ENCODE measurements around the gene SDE2.
"Not testable (repeated sequence)": the region's sequence is repeated elsewhere in the genome, so short reads cannot be mapped to it uniquely, and the experiment has no call there.

The SDE2 gene

DNA sequence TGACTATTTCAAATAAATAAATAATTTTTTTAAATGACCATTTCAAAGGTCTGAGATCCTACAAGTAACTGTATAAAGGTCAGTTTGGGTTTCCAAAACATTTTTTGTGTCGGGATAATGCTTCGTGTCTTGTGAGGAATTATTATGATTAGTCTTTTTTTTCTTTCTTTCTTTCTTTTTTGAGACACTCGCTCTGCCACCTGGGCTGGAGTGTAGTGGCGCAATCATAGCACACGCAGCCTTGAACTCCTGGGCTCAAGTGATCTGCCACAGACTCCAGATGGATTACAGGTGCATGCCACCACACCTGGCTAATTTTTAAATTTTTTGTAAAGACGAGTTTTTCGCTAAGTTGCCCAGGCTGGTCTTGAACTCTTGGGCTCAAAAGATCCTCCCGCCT is 1.9 kb upstream of the SDE2 start:
- Histone ChIP-seq H3K27ac (no peak overlapping the region), H3K27me3 (replicated peaks) (no peaks in the 10 kb centered on the region), H3K36me3 (replicated peaks) (peaks cover 2% of the 10 kb centered on the region), H3K4me3 (ENCODE audit: low read depth, low read length) (no peak overlapping the region)
- TF ChIP-seq, protein P1, sequence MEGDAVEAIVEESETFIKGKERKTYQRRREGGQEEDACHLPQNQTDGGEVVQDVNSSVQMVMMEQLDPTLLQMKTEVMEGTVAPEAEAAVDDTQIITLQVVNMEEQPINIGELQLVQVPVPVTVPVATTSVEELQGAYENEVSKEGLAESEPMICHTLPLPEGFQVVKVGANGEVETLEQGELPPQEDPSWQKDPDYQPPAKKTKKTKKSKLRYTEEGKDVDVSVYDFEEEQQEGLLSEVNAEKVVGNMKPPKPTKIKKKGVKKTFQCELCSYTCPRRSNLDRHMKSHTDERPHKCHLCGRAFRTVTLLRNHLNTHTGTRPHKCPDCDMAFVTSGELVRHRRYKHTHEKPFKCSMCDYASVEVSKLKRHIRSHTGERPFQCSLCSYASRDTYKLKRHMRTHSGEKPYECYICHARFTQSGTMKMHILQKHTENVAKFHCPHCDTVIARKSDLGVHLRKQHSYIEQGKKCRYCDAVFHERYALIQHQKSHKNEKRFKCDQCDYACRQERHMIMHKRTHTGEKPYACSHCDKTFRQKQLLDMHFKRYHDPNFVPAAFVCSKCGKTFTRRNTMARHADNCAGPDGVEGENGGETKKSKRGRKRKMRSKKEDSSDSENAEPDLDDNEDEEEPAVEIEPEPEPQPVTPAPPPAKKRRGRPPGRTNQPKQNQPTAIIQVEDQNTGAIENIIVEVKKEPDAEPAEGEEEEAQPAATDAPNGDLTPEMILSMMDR (IDR thresholded peaks at IDR 0.05; ENCODE audit: low read depth, low read length, missing control alignments), result no peak
- DNase-seq, result no peak
- in situ Hi-C loops (cut with HindIII; ENCODE audit: low pct_ligation_motif_present, low sequenced_read_pairs), result no loop called here

DNA sequence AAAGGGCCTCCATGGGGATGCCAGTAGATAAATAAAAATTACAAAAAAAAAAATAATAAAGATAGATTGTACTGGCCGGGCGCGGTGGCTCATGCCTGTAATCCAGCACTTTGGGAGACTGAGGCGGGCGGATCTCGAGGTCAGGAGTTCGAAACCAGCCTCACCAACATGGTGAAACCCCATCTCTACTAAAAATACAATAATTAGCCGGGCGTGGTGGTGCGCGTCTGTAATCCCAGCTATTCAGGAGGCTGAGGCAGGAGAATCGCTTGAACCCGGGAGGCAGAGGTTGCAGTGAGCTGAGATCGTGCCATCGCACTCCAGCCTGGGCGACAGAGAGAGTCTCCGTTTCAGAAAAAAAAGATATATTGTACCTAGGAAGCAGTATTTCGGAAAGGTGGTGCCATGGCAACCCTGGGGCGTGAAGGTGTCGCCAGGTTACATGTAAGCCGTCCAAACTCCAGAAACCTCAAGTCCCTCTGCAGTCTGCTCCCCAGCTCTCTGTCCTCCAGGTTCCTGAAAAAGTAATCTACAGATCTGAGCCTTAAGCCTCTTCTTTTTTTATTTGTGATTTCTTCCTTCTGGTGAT is 1.4 kb upstream of the SDE2 start:
- H3K36me3 ChIP-seq (replicated peaks); H3K27me3 ChIP-seq (replicated peaks); H3K4me3 ChIP-seq (ENCODE audit: low read depth, low read length); DNase-seq; H3K27ac ChIP-seq; in situ Hi-C loops (cut with HindIII; ENCODE audit: low pct_ligation_motif_present, low sequenced_read_pairs): not testable (repeated sequence)

DNA sequence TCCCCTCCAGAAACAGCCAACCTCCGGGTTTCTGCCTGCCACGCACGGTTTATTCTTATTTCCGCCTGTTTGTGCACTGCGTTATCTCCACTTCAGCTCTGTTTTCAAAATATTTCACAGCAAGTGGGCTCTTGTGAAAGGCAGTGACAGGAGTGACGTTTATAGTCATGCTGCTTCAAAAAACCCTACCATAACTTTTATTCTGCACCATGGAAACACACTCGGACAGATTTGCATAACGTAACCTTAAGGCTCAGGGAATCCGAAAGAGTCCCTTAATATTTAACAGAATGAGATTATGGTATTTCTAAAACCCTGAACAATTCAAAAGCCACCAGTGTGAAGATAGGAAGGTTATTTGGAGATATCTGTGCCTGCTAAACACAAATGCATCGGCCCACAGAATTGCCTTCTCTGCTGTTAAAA is 782 bp upstream of the SDE2 start:
- peak overlapping the region; percentile 60 for H3K4me3 ChIP-seq (ENCODE audit: low read depth, low read length)
- peaks cover 2% of the 10 kb centered on the region for H3K36me3 ChIP-seq (replicated peaks)
- no peaks in the 10 kb centered on the region for H3K27me3 ChIP-seq (replicated peaks)
- TF ChIP-seq, protein P1 (IDR thresholded peaks at IDR 0.05; ENCODE audit: low read depth, low read length, missing control alignments), result no peak
- peak; percentile 44 for DNase-seq
- in situ Hi-C loops (cut with HindIII; ENCODE audit: low pct_ligation_motif_present, low sequenced_read_pairs), result loop anchor here (25.0 kb wide), 2 partner anchors 188 to 538 kb away; partner anchors contain the start of gene EPHX1
- peak overlapping the region; percentile 94 for H3K27ac ChIP-seq

DNA sequence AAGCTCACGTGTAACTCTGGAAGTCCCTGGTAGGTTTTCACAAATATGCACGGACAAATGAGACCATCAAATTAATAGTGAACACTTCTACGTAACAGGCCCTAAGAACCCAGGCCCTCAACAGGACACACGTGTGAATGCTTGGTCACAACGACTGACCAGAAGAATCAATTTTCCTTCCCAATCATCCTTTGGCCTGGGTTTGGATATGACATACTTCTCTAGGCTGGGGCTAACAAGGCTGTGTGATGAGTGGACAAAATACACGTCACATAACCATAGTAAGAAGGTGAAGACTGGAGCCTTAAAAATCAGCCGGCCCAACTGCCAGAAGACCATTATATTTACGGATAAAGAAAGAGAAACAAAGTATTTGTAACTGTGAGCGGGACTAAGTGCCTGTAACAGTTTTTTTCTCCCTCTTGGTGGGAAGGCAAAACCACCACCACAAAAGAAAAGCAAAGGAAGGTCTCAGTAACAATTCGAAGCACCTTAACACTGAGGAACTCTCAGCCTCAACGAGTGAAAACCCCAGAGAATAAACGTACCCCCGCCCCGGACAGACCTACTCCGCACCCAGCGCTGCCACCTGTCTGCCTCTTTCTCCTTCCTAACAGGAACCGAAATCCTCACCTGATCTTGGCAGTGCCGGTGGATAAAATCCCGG is 450 bp downstream of the SDE2 start:
- DNase-seq, result peak; percentile 22
- Histone ChIP-seq H3K27ac (peak overlapping the region; percentile 94), H3K27me3 (replicated peaks) (no peaks in the 10 kb centered on the region), H3K36me3 (replicated peaks) (peaks cover 11% of the 10 kb centered on the region), H3K4me3 (ENCODE audit: low read depth, low read length) (peak overlapping the region; percentile 95)
- in situ Hi-C loops (cut with HindIII; ENCODE audit: low pct_ligation_motif_present, low sequenced_read_pairs), result loop anchor here (25.0 kb wide), 2 partner anchors 186 to 536 kb away; partner anchors contain the start of gene EPHX1
- TF ChIP-seq, protein P1 (IDR thresholded peaks at IDR 0.05; ENCODE audit: low read depth, low read length, missing control alignments), result no peak

DNA sequence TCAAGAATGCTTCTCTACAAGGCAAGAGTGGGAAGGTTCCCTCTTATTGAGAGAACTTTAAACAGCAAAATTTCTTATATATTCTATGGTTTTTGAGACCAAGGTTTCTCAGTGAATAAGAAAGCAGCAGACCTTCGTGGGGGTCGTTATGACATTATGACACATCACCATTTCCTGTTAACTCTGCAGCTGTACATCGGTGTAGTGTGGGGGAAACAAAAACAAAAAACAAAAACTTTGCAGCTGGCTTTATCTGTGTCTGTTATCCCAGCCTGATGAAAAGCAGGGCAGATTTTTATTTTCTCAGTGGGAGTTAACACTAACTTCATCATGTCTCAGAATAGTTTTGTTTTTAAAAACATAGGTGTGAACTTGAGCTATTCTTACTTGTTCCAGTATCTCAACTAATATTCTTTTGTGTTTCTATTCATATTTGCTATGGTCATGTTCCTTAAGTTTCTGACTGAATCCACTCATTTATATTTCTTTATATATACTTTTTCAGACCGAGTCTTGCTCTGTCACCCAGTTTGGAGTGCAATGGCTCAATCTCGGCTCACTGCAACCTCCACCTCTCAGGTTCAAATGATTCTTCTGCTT is 2.1 kb downstream of the SDE2 start:
- in situ Hi-C loops (cut with HindIII; ENCODE audit: low pct_ligation_motif_present, low sequenced_read_pairs), result loop anchor here (25.0 kb wide), 2 partner anchors 185 to 535 kb away; partner anchors contain the start of gene EPHX1
- peak; percentile 49 for DNase-seq

More for the DNA sequence above, 2.1 kb downstream of the SDE2 start:
- no peak overlapping the region for H3K4me3 ChIP-seq (ENCODE audit: low read depth, low read length)
- peaks cover 15% of the 10 kb centered on the region for H3K36me3 ChIP-seq (replicated peaks)
- H3K27ac ChIP-seq, result peak overlapping the region; percentile 44
- TF ChIP-seq, protein P1 (IDR thresholded peaks at IDR 0.05; ENCODE audit: low read depth, low read length, missing control alignments), result no peak
- no peaks in the 10 kb centered on the region for H3K27me3 ChIP-seq (replicated peaks)
